ENCODE measurements around the gene SLC45A3.

SLC45A3 gene

GRCh38 chr1:205701420-205701819 is 21.1 kb upstream of the SLC45A3 start:
- no peak for DNase-seq (ENCODE audit: low read depth, low spot score)

- peak; percentile 21 for DNase-seq (ENCODE audit: low read depth, low spot score)
Observed at GRCh38 chr1:205700865-205701401, 20.6 kb upstream of the SLC45A3 start.

GRCh38 chr1:205699416-205699815 is 19.1 kb upstream of the SLC45A3 start:
- no peak for DNase-seq (ENCODE audit: low read depth, low spot score)

GRCh38 chr1:205698921-205699320 is 18.6 kb upstream of the SLC45A3 start:
- no peak for DNase-seq (ENCODE audit: low read depth, low spot score)

- no peak for DNase-seq (ENCODE audit: low read depth, low spot score)
Observed at GRCh38 chr1:205693421-205693991, 13.2 kb upstream of the SLC45A3 start.

- DNase-seq (ENCODE audit: low read depth, low spot score): no peak
Observed at GRCh38 chr1:205692423-205692822, 12.1 kb upstream of the SLC45A3 start.

- DNase-seq (ENCODE audit: low read depth, low spot score): no peak
Observed at GRCh38 chr1:205690122-205690756, 9.9 kb upstream of the SLC45A3 start.

GRCh38 chr1:205689479-205689878 is 9.2 kb upstream of the SLC45A3 start:
- DNase-seq (ENCODE audit: low read depth, low spot score): peak; percentile 59

GRCh38 chr1:205688171-205689080 is 8.1 kb upstream of the SLC45A3 start:
- peak; percentile 86 for DNase-seq (ENCODE audit: low read depth, low spot score)

GRCh38 chr1:205687242-205687641 is 6.9 kb upstream of the SLC45A3 start:
- DNase-seq (ENCODE audit: low read depth, low spot score): no peak

- DNase-seq (ENCODE audit: low read depth, low spot score): no peak
Observed at GRCh38 chr1:205681364-205681763, 1.1 kb upstream of the SLC45A3 start.

GRCh38 chr1:205678286-205679111 is 1.8 kb downstream of the SLC45A3 start:
- DNase-seq (ENCODE audit: low read depth, low spot score): no peak

GRCh38 chr1:205677167-205677566 is 3.1 kb downstream of the SLC45A3 start:
- no peak for DNase-seq (ENCODE audit: low read depth, low spot score)

- DNase-seq (ENCODE audit: low read depth, low spot score): no peak
Observed at GRCh38 chr1:205676597-205676996, 3.7 kb downstream of the SLC45A3 start.

- DNase-seq (ENCODE audit: low read depth, low spot score): no peak
Observed at GRCh38 chr1:205676002-205676401, 4.3 kb downstream of the SLC45A3 start.

GRCh38 chr1:205675247-205675646 is 5.1 kb downstream of the SLC45A3 start:
- no peak for DNase-seq (ENCODE audit: low read depth, low spot score)

GRCh38 chr1:205672970-205673369 is 7.3 kb downstream of the SLC45A3 start:
- no peak for DNase-seq (ENCODE audit: low read depth, low spot score)

- DNase-seq (ENCODE audit: low read depth, low spot score): no peak
Observed at GRCh38 chr1:205672395-205672889, 7.9 kb downstream of the SLC45A3 start.

GRCh38 chr1:205670611-205671430 is 9.5 kb downstream of the SLC45A3 start:
- peak; percentile 89 for DNase-seq (ENCODE audit: low read depth, low spot score)

GRCh38 chr1:205670150-205670446 is 10.2 kb downstream of the SLC45A3 start:
- no peak for DNase-seq (ENCODE audit: low read depth, low spot score)
